IMR-90 (cell line): ENCODE data around the gene BRI3BP. TPM values are rescaled to one million over a fixed set of nuclear protein-coding genes. Genes with fewer than 3 reads are reported as not detected.

Experiments
- ATAC-seq: fragments of 200-7000 bp; cut with Tn5 transposase; 2 replicates; pipeline ENCODE4 v1.9.1; 2020; ENCODE audit warnings: low read depth, mild to moderate bottlenecking, moderate library complexity
- BruUV-seq: library from RNA; stranded (reverse); fragments of 400-500 nt; replicated peaks from 2 replicates; lab custom pipeline; 2021; lab: Mats Ljungman, UMichigan
- CTCF ChIA-PET: fragments of 300-600 bp; formaldehyde crosslinking; extraction: SDS; loops from one replicate; lab custom pipeline; 2021; ENCODE audit warnings: antibody characterized with exemption; lab: Yijun Ruan, JAX
- POLR2A ChIA-PET: fragments of 300-600 bp; sonication (Branson Sonifier 250); formaldehyde crosslinking; loops from one replicate; lab custom pipeline; 2022; ENCODE audit warnings: antibody characterized with exemption; ENCODE audit not compliant: unreplicated experiment; lab: Charles Lee
- DNase-seq: peaks from one replicate; pipeline ENCODE4 v3.0.0; 2013
- H2AFZ ChIP-seq: replicated peaks from 2 replicates; pipeline ENCODE3; 2013; ENCODE audit warnings: low read length, mild to moderate bottlenecking; ENCODE audit not compliant: poor library complexity
- H2AK5ac ChIP-seq: 2 replicates; pipeline ENCODE4 v1.6.1; 2013; ENCODE audit warnings: low read depth, low read length, inconsistent platforms
- H2AK9ac ChIP-seq: replicated peaks from 2 replicates; pipeline ENCODE3; 2013; ENCODE audit warnings: mild to moderate bottlenecking, low read depth, low read length, moderate library complexity; ENCODE audit not compliant: poor library complexity
- H2BK120ac ChIP-seq: 2 replicates; pipeline ENCODE4 v1.6.1; 2013; ENCODE audit warnings: low read depth, low read length, inconsistent platforms
- H2BK15ac ChIP-seq: 3 replicates; pipeline ENCODE4 v1.6.1; 2013; ENCODE audit warnings: low read depth, low read length, inconsistent platforms
- H2BK20ac ChIP-seq: 2 replicates; pipeline ENCODE4 v1.6.1; 2013; ENCODE audit warnings: low read depth, mild to moderate bottlenecking, inconsistent platforms, low read length, moderate library complexity
- H2BK5ac ChIP-seq: 2 replicates; pipeline ENCODE4 v1.6.1; 2013; ENCODE audit warnings: mild to moderate bottlenecking, low read depth, low read length, inconsistent platforms; ENCODE audit not compliant: poor library complexity, severe bottlenecking
- H3K14ac ChIP-seq: replicated peaks from 2 replicates; pipeline ENCODE4 v1.6.1; 2013; ENCODE audit warnings: low read depth, low read length, inconsistent platforms
- H3K18ac ChIP-seq: 2 replicates; pipeline ENCODE4 v1.6.1; 2013; ENCODE audit warnings: low read depth, low read length, control low read depth
- H3K23ac ChIP-seq: 2 replicates; pipeline ENCODE4 v1.6.1; 2013; ENCODE audit warnings: low read depth, low read length, inconsistent platforms
- H3K27ac ChIP-seq: 2 replicates; pipeline ENCODE4 v1.5.1; 2013; ENCODE audit warnings: mild to moderate bottlenecking, control low read depth, low read length; ENCODE audit not compliant: insufficient read depth
- H3K27me3 ChIP-seq: 2 replicates; pipeline ENCODE4 v1.6.1; 2013; ENCODE audit warnings: low read length; ENCODE audit not compliant: control insufficient read depth, insufficient read depth
- H3K36me3 ChIP-seq: 2 replicates; pipeline ENCODE4 v1.6.1; 2013; ENCODE audit warnings: low read length, mixed read lengths; ENCODE audit not compliant: control insufficient read depth, insufficient read depth
- H3K4ac ChIP-seq: 2 replicates; pipeline ENCODE4 v1.6.1; 2013; ENCODE audit warnings: low read depth, low read length, inconsistent platforms
- H3K4me1 ChIP-seq: 2 replicates; pipeline ENCODE4 v1.6.1; 2013; ENCODE audit warnings: low read length, mixed read lengths; ENCODE audit not compliant: control insufficient read depth, insufficient read depth
- H3K4me2 ChIP-seq: 2 replicates; pipeline ENCODE4 v1.6.1; 2013; ENCODE audit warnings: low read depth, mild to moderate bottlenecking, control low read depth, low read length, moderate library complexity
- H3K4me3 ChIP-seq: 2 replicates; pipeline ENCODE4 v1.5.1; 2013; ENCODE audit warnings: low read depth, mild to moderate bottlenecking, control low read depth, low read length, moderate library complexity; ENCODE audit not compliant: insufficient read depth
- H3K56ac ChIP-seq: 2 replicates; pipeline ENCODE4 v1.6.1; 2013; ENCODE audit warnings: low read length, inconsistent platforms; ENCODE audit not compliant: insufficient read depth; ENCODE audit errors: extremely low read depth
- H3K79me1 ChIP-seq, 2 experiments: 2 replicates each; pipeline ENCODE4 v1.6.1; 2013; ENCODE audit warnings: low read length in 2 of 2, inconsistent platforms in 1 of 2, low read depth in 1 of 2
- H3K9ac ChIP-seq: 2 replicates; pipeline ENCODE4 v1.6.1; 2013; ENCODE audit warnings: low read depth, low read length, control low read depth
- H3K9me1 ChIP-seq: 2 replicates; pipeline ENCODE4 v1.6.1; 2013; ENCODE audit warnings: low read length, inconsistent platforms; ENCODE audit not compliant: insufficient read depth
- H3K9me3 ChIP-seq: 2 replicates; pipeline ENCODE4 v1.6.1; 2013; ENCODE audit warnings: low read length; ENCODE audit not compliant: control insufficient read depth, insufficient read depth
- H4K20me1 ChIP-seq: 2 replicates; pipeline ENCODE4 v1.6.1; 2013; ENCODE audit warnings: low read length, inconsistent platforms; ENCODE audit not compliant: insufficient read depth
- H4K5ac ChIP-seq: 2 replicates; pipeline ENCODE4 v1.6.1; 2013; ENCODE audit warnings: mild to moderate bottlenecking, low read depth, low read length, control low read depth
- H4K8ac ChIP-seq, 2 experiments: 2 replicates each; pipeline ENCODE4 v1.6.1; 2013; ENCODE audit warnings: low read depth in 2 of 2, low read length in 2 of 2, control low read depth in 1 of 2, inconsistent platforms in 1 of 2
- H4K91ac ChIP-seq: 2 replicates; pipeline ENCODE4 v1.6.1; 2013; ENCODE audit warnings: low read depth, low read length, inconsistent platforms; ENCODE audit not compliant: insufficient read depth
- ELK1 ChIP-seq: fragments of 150-350 bp; IDR thresholded peaks from 2 replicates; pipeline ENCODE4 v1.6.1; 2016; ENCODE audit warnings: low read depth, mild to moderate bottlenecking, low read length, moderate library complexity, borderline replicate concordance
- FOS ChIP-seq: fragments of 150-350 bp; IDR thresholded peaks from 2 replicates; pipeline ENCODE4 v1.6.1; 2016; ENCODE audit warnings: low read depth, low read length
- NFE2L2 ChIP-seq: fragments of 150-350 bp; IDR thresholded peaks from 2 replicates; pipeline ENCODE4 v1.6.1; 2016; ENCODE audit warnings: low read depth, mild to moderate bottlenecking, low read length
- POLR2A ChIP-seq: IDR thresholded peaks from 2 replicates; pipeline ENCODE4 v1.6.1; 2012; ENCODE audit warnings: mild to moderate bottlenecking, low read depth, low read length
- RCOR1 ChIP-seq: IDR thresholded peaks from 2 replicates; pipeline ENCODE4 v1.6.1; 2012; ENCODE audit warnings: mild to moderate bottlenecking, low read length, improper control_type of control experiment; ENCODE audit not compliant: insufficient replicate concordance
- SMC3 ChIP-seq: fragments of 150-350 bp; IDR thresholded peaks from 2 replicates; pipeline ENCODE4 v1.6.1; 2016; ENCODE audit warnings: low read depth, mild to moderate bottlenecking, antibody characterized with exemption, low read length, moderate library complexity
- WGBS, 2 experiments: methylation state at CpG; one replicate each; pipeline versions ENCODE4 v1.1.5 to v1.1.7; 2013; ENCODE audit warnings: missing lambda C conversion rate in 2 of 2; ENCODE audit not compliant: insufficient read length in 1 of 2; ENCODE audit errors: extremely low coverage in 2 of 2; 5-methylcytosine and 5-hydroxymethylcytosine counted together
- dilution Hi-C: fragments of 300-500 bp; cut with HindIII; formaldehyde crosslinking; loops from one replicate; pipeline ENCODE4 v1.14.3; 2018; ENCODE audit warnings: low sequenced_read_pairs; ENCODE audit not compliant: unreplicated experiment
- in situ Hi-C: fragments of 300-500 bp; cut with MboI; formaldehyde crosslinking; loops from 3 replicates; pipeline ENCODE4 v1.14.3; 2019; ENCODE audit warnings: low sequenced_read_pairs, inconsistent platforms, mixed read lengths
- intact Hi-C: fragments of 100-400 bp; cut with micrococcal nuclease; formaldehyde crosslinking; loops from 2 replicates; pipeline ENCODE4 v1.10.0; 2022
- polyA plus RNA-seq, 3 experiments: library from polyadenylated mRNA; depleted of rRNA; stranded (reverse); fragments of >200 nt; gene quantifications; 2 replicates each; pipeline ENCODE4 v1.2.3, GENCODE V29; 2012; ENCODE audit warnings: low replicate concordance in 1 of 3
- total RNA-seq: library from RNA; depleted of rRNA; stranded (reverse); fragments of >200 nt; gene quantifications from 2 replicates; pipeline ENCODE4 v1.2.3, GENCODE V29; 2012

Gene BRI3BP
- total and polyA plus RNA-seq, 2 of the 4 experiments (the other 2 are of a cell fraction): 2.5 to 2.8 TPM

GRCh38 chr12:125032466-125033152, 39.2 kb downstream of the BRI3BP start:
- WGBS, 2 experiments: 92% methylated on average over 4 of the region's 19 CpGs; no CpG with 5 or more reads in 1 of the 2 experiments
- Histone ChIP-seq H3K27me3 (no peaks in the 10 kb centered on the region), H2BK5ac (no peak overlapping the region), H2AK5ac (no peak overlapping the region), H3K4me2 (no peak overlapping the region), H4K20me1 (no peaks in the 10 kb centered on the region), H3K18ac (no peak overlapping the region), H3K27ac (no peak overlapping the region), H2BK120ac (no peak overlapping the region), H3K36me3 (no peaks in the 10 kb centered on the region), H2BK20ac (no peak overlapping the region), H3K23ac (no peak overlapping the region), H3K14ac (no peak overlapping the region), H4K8ac (no peak overlapping the region), H4K5ac (no peak overlapping the region), H3K9me1 (no peaks in the 10 kb centered on the region), H3K9me3 (no peaks in the 10 kb centered on the region), H3K4ac (no peak overlapping the region), H2AFZ (no peak overlapping the region), H3K4me3 (no peak overlapping the region), H3K56ac (no peak overlapping the region), H2BK15ac (no peak overlapping the region), H4K91ac (no peak overlapping the region), H2AK9ac (no peak overlapping the region), H3K9ac (no peak overlapping the region), H3K4me1 (no peaks in the 10 kb centered on the region), H3K79me1 (no peaks in the 10 kb centered on the region)
- ATAC-seq: no peak
- ChIA-PET POLR2A (no interaction called here), CTCF (no interaction called here)
- in situ Hi-C loops: no loop called here
- TF ChIP-seq FOS: no peak
- no peak for TF ChIP-seq NFE2L2
- TF ChIP-seq ELK1: no peak
- no peak for TF ChIP-seq SMC3
- no peak for TF ChIP-seq POLR2A
- no peak for TF ChIP-seq RCOR1
- no TSS peak for BruUV-seq
- dilution Hi-C loops: no loop called here
- intact Hi-C loops: no loop called here
- no peak for DNase-seq
